ENCODE data around the gene VTI1B. TPM values are rescaled to one million over a fixed set of nuclear protein-coding genes. Genes with fewer than 3 reads are reported as not detected.
A peak's percentile ranks its signal among the peaks of the same experiment; 100 is the strongest.

Gene VTI1B
- total RNA-seq, 2 donors from 2014 or later, result 47.9 to 58.3 TPM

- Histone ChIP-seq H3K36me3 (no peaks in the 10 kb centered on the region), H3K4me1 (ENCODE audit: control insufficient read depth in 1 of 2, low read depth in 2 of 2) (peaks cover 16 to 38% of the 10 kb centered on the region in 2 donors), H3K4me3 (peak within 1 kb of the TSS; percentile 84), H3K9me3 (no peaks in the 10 kb centered on the region), H3K27ac (peak within 1 kb of the TSS; percentile 77 to 84), H3K27me3 (replicated peaks; ENCODE audit: insufficient read depth) (no peaks in the 10 kb centered on the region)
- no peak for TF ChIP-seq CTCF (IDR thresholded peaks at IDR 0.05)
- DNase-seq (ENCODE audit: low spot score) (peak; percentile 95), ATAC-seq (ENCODE audit: insufficient number of reproducible peaks, low FRiP score, low read depth) (peak; percentile 83)
Observed at GRCh38 chr14:67619446-67620216, 54.8 kb downstream of the VTI1B start, which contains the start of gene ARG2. Gene ARG2 (plus strand): TSS chr14:67619920. CDS start chr14:67619978, 58 bp downstream.

GRCh38 chr14:67618617-67619063 lies 55.8 kb downstream of the VTI1B start:
- no peaks in the 10 kb centered on the region for H3K9me3 ChIP-seq
- DNase-seq (ENCODE audit: low spot score), result no peak
- H3K27me3 ChIP-seq (replicated peaks; ENCODE audit: insufficient read depth), result no peaks in the 10 kb centered on the region
- peak; percentile 71 for TF ChIP-seq CTCF (IDR thresholded peaks at IDR 0.05)
- peaks cover 16 to 36% of the 10 kb centered on the region in 2 donors for H3K4me1 ChIP-seq (ENCODE audit: control insufficient read depth in 1 of 2, low read depth in 2 of 2)
- H3K36me3 ChIP-seq, result no peaks in the 10 kb centered on the region
- H3K4me3 ChIP-seq, result peak overlapping the region; percentile 84
- peak; percentile 54 for ATAC-seq (ENCODE audit: insufficient number of reproducible peaks, low FRiP score, low read depth)
- peak overlapping the region in 1 of 2 donors; percentile 84 for H3K27ac ChIP-seq

GRCh38 chr14:67610491-67610890 lies 63.9 kb downstream of the VTI1B start:
- DNase-seq (ENCODE audit: low spot score) (no peak), ATAC-seq (ENCODE audit: insufficient number of reproducible peaks, low FRiP score, low read depth) (no peak)
- no peak overlapping the region for H3K27ac ChIP-seq
- H3K9me3 ChIP-seq, result no peaks in the 10 kb centered on the region
- H3K36me3 ChIP-seq, result no peaks in the 10 kb centered on the region
- H3K27me3 ChIP-seq (replicated peaks; ENCODE audit: insufficient read depth), result no peaks in the 10 kb centered on the region
- H3K4me3 ChIP-seq, result no peak overlapping the region
- H3K4me1 ChIP-seq (ENCODE audit: control insufficient read depth in 1 of 2, low read depth in 2 of 2), result no peaks in the 10 kb centered on the region
- TF ChIP-seq CTCF (IDR thresholded peaks at IDR 0.05), result no peak

- Histone ChIP-seq H3K4me1 (ENCODE audit: control insufficient read depth in 1 of 2, low read depth in 2 of 2) (no peaks in the 10 kb centered on the region), H3K27ac (no peak overlapping the region), H3K36me3 (no peaks in the 10 kb centered on the region), H3K4me3 (no peak overlapping the region), H3K9me3 (no peaks in the 10 kb centered on the region), H3K27me3 (replicated peaks; ENCODE audit: insufficient read depth) (no peaks in the 10 kb centered on the region)
- DNase-seq (ENCODE audit: low spot score) (no peak), ATAC-seq (ENCODE audit: insufficient number of reproducible peaks, low FRiP score, low read depth) (no peak)
- no peak for TF ChIP-seq CTCF (IDR thresholded peaks at IDR 0.05)
Observed at GRCh38 chr14:67609642-67610310, 64.7 kb downstream of the VTI1B start.

- Histone ChIP-seq H3K27me3 (replicated peaks; ENCODE audit: insufficient read depth) (no peaks in the 10 kb centered on the region), H3K36me3 (no peaks in the 10 kb centered on the region), H3K4me3 (no peak overlapping the region), H3K4me1 (ENCODE audit: control insufficient read depth in 1 of 2, low read depth in 2 of 2) (no peaks in the 10 kb centered on the region), H3K9me3 (no peaks in the 10 kb centered on the region), H3K27ac (no peak overlapping the region)
- TF ChIP-seq CTCF (IDR thresholded peaks at IDR 0.05), result no peak
- DNase-seq (ENCODE audit: low spot score), result no peak
- no peak for ATAC-seq (ENCODE audit: insufficient number of reproducible peaks, low FRiP score, low read depth)
Observed at GRCh38 chr14:67607646-67608045, 66.8 kb downstream of the VTI1B start.
